ENCODE measurements around the gene CD6.

The CD6 gene

DNA sequence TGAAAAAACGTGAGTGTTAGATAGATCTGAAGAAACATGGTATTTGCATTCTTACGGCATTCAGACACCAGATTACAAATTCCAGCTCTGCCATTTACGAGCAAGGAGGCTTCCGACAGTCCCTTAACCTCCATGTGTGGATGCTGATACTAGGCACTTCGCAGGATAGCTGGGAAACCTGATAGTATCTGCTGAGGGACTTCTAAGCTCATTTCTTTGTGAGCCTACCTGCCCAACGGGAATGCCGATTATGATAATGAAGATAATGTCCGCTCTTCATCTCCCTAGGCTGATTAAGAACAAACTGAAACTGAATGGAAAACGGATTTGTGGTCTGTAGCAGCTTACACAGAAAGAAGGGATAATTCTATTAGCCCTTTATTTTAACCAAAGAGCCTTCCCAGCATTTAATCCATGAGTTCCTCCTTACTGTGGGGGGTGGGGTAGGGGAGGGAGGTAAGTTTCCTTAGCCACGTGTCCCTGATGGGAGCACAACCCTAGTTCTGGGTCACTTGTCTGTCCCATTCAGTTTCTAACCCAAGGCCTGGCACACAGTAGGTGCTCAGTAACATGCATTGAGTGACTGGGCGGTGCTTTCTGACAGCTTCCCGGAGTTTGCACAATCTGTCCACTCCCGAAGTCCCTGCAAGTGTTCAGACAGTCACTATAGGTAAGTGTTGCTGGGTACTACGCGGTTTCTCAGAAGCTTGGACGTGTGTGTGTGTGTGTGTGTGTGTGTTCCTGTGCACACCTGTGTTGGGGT, 39.2 kb downstream of the CD6 start:
- DNase-seq (ENCODE audit: low spot score) = no peak

DNA sequence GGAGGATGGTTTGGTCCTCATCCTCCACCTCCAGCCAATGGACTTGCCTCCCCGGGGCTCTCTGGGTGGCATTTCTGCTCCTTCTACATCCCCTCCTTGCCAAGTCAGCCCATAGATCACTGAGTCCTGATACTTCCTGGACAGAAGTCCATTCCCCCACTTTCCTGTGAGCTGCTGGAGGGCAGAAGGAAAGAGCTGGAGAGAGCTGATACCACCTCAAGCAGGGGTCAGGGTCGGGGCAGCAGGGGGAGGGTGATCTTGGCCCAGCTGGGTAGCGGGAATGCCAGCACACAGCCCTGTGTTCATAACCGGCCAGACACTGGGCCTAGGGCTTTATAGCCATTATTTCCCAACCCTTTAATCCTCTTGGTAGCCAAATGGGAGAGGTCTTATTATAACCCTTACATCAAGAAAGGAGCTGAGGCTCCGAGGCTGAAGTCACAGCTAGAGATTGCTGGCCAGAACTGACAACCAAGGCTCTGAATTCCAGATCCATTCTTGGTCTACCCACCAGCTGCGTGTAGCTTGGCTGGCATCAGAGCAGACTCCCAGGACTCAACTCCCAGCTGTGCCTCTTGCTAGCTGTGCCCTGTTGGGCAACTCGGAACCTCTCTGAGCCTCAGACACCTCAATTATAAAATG, 39.9 kb downstream of the CD6 start:
- DNase-seq (ENCODE audit: low spot score) = no peak

DNA sequence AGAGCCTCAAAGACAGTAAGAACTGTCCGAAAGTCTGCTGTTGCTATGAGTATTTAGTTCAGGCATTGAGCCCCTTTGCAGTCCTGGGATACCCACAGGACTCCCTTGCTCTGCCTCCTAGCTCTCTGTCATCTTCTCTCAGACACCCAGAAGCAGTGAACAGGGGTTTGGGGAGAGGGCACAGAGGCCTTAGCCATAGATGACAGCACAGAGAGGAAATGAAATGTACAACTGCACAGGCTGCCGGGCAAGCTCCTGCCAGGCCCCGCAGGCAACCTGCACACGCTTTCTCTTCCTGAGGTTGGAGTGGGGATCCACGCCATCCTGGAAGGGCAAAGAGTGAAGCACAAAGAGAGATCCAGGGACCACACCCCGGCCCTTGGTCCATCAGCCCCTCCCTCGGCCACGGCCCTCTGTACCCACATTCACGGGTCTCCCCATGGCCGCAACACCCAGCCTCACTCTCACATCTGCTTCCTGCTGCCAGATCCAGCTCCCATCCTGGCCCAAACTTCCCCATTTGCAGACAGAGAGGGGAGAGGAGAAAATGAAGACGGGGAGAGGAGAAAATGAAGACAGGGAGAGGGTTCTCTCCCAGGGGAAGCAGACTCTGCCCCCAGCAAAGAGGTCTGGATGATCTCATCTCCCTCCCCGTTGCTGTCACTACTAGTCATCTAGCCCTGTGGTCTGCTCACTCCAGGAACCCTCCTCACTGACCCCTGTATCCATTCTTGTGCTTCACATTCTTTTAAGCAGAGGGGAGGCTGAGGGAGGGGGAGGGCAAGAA, 40.7 kb downstream of the CD6 start:
- DNase-seq (ENCODE audit: low spot score) = no peak

DNA sequence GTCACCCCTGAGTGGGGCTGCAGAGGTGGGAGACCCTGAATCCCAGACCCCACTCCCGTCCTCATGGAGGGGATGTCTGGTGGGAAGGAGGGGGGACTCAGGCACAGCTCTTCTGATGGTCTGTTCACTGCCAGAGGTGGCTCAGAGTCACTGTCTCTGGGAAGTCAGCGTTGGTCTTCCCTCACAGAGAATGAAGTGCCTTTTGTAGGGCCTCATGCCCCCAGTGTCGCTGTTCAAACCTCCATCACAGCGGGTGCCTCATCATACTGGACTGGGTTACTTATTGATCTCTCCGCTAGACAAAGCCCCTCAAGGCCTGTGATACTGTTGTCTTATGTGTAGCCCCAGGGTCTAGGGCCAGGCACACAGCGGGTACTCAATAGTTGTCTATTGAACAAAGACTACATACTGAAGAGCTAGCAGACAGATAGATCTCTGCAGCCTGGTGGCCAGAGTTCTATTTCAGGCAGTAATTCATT, 41.3 kb downstream of the CD6 start:
- no peak for DNase-seq (ENCODE audit: low spot score)

DNA sequence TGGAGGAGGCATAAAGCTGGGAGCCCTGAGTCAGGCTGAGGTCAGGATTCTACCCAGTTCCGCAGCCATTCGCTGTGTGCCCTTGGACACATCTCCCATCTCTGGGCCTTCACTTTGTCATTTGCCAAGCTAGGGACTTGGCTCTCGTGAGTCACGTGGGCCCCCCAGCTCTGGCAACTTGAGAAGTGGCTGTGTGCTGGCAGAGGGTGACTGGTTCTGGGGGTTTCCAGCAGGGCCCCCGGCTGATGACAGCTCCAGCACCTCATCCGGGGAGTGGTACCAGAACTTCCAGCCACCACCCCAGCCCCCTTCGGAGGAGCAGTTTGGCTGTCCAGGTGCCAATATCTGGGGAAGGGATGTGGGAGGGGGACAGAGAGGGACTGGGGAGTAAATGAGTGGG, 46.6 kb downstream of the CD6 start:
- no peak for DNase-seq (ENCODE audit: low spot score)

DNA sequence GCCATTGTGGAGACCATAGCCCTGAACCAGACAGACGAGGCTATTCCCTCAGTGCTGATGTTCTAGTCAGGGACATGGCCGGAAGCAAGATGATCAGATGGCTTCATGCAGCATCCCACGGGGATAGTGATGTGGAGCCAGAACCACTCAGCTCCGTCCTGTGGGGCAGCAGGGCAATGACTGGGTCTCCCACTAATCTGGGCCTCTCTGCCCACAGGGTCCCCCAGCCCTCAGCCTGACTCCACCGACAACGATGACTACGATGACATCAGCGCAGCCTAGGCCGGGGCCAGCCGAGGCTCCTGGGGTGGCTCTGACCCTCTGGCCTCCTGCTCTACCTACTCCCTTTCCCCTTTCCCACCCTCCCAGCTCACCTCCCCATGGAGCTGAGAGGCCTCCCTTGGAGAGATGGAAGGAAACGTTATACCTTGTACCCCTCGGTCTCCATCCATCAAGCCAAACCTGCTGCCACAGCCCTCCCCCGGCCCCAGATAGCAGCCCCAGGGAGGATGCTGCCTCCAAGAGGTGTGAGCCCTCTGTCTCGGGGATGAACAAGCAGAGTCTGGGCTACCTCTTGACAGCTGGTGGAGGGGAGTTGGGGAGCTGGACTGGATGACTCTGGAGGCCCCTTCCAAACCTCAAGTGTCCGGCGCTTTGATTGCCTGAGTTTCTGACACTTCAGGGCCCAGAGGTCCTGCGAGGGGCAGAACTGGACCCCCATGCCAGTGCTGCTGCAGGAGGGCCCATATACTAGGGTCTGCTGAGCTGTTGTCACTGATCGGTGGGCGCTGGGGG, 47.8 kb downstream of the CD6 start:
- DNase-seq (ENCODE audit: low spot score) = no peak

DNA sequence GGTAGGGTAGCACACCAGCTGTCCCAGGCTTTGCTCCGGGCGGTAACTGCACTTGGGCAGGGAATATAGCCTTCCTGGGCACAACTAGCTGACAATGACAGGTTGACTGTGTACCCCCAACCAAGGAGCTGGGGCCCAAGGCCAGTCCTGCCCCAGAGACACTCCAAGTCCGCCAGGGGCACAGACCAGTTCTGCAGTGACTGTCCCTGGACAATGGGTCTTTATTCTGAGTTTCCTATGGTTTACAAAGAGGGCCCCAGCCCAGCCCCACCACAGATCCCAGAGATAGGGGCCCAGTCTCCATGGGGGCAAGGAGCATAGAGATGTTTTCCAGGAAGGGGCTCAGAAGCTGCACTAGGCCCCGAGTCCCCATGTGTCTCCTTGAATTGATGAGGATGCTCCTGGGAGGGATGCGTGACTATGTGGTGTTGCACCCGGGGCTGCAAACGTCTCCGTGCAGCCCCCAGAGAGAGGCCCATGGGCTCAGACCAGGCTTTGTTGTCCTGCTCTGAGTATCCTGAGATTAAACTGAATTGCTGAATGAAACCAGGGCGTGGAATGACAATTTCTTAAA, 48.4 kb downstream of the CD6 start:
- DNase-seq (ENCODE audit: low spot score) = no peak

DNA sequence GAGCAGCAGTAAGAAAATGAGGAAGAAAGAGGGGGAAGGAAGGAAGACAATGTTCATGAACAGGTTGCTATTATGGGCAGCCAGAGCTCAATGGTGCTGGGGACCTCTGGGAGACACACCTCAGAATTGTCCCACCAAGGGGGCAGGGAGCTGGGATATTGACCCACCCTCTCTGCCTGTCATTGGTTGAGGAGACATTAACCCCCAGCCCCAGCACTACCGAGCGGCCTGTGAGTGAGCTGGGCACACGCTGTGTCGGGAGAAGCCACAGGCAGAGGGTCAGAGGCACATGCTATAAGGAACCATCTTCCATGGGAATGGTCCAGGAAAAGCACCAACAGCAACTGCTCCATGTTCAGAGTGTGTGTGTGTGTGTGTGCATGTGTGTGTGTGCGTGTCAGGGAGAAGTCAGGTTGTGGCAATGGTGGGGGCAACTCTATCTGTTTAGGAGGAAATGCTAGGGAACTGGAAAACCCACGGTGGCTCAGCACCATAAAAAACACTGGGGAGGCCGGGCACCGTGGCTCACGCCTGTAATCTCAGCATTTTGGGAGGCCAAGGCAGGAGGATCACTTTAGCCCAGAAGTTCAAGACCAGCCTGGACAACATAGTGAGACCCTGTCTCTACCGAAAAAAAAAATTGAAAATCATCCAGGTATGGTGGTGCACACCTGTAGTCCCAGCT, 49.2 kb downstream of the CD6 start:
- DNase-seq (ENCODE audit: low spot score) = no peak

DNA sequence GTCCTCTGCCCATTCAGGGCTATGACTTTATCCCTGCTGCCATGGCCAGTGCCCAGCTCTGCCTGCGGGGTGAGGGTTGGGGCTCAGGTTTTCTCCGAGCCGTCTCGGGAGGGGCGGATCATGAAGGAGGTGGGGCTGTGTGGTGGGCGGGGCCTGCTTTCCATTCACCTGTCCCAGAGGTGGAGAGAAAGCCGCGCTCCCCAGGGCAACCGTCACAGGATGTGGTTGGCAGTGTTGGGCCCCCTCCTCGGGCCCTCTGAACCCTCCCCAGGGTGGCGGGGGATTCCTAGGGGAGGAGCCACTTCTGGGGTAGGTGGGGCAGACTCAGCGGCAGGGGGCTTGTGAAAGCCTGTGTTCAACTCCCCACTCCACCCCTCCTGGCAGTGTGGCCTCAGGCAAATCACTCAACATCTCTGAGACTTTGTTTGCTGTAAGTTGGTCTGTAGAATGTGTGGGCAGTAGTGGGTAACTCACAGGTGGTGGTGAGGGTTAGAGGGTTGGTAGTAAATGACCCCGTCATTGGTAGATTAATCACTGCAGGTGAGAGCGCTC, 50.3 kb downstream of the CD6 start:
- no peak for DNase-seq (ENCODE audit: low spot score)

DNA sequence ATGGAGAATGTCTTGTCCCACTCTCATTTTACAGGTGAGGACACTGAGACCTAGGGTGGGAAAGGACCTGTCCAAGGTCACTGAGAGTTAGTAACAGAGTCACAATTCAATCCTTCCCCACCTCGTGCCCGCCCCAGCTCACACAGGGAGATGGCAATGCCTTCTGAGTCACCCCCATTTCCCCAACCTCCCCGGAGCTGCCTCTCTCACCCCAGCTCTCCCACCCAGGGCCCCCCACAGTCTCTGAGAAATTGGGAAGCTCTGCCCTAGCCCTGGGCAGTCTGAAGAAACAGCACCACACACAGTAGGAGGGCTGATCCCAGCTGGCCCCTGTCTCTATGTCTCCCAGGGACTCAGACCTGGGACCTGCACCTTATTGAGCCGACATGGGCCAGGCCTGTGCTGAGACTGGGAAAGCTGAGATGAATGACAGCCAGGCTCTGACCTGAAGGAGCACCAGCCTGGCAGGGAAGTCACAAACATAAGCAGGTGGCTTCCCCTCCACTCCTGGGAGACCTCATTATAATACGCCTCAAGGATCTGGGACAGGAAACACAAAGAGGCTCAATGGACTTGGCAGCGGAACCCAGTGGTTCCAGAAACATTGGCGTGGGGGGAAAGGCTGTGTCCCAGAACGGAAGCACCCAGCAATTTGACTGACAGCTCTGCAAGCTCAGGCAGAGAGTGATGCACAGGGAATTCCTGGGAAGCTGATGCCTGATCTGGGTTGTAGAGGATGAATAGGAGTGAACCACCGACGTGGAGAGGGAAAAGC, 51.0 kb downstream of the CD6 start:
- no peak for DNase-seq (ENCODE audit: low spot score)

DNA sequence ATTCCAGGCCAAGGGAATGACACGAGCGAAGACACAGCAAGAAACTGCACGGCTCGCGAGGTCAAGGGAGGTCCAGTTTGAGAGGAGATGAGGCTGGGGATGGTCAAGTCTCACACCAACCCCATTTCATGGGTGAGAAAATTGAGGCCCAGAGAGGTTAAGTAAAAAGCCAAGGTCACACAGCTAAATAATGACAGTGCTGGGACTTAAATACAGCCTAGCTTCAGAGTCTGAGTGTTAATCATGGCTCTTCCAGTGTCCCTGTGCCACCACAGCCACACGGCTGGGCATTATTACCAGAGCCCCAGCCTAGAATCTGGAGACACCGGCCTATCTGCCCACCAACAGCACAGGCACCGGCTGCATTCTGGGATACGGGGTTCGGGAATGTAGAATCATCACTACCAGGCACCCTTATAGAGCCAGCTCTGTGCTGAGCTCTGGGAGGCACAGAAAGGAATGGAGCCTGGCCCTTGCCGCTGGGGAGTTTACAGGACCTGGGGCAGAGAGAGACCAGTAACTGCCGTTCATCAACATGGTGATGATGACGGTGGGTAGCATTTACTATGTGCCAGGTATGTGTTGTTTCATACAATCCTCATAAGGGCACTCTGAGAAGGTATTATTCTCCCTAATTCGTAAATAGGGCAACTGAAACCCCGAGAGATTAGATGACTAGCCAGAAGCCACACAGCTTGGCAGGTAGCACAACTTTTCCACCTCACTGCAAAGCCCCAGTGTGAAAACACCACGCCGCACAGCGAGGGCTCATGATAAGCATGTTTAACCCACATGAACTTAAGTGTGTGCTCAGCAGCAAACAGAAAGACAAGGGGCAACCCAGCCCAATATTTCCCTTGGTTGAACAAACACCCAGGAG, 51.8 kb downstream of the CD6 start:
- DNase-seq (ENCODE audit: low spot score) = no peak

DNA sequence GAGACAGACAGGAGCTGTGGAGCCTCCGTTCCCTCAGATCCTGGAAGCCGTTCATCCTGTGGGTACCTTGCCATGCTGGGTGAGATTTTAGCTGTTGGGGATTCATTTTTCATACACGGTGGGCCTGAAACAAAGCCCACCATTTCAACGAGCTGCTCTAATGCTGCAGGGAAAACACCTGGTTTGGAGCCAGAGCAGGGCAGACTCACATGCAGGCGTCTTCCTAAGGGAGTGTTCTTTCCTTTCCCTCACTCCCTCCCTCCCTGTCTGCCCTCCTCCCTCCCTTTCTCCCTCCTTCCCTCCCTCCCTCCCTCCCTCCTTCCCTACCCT, 52.5 kb downstream of the CD6 start:
- DNase-seq (ENCODE audit: low spot score) = no peak

DNA sequence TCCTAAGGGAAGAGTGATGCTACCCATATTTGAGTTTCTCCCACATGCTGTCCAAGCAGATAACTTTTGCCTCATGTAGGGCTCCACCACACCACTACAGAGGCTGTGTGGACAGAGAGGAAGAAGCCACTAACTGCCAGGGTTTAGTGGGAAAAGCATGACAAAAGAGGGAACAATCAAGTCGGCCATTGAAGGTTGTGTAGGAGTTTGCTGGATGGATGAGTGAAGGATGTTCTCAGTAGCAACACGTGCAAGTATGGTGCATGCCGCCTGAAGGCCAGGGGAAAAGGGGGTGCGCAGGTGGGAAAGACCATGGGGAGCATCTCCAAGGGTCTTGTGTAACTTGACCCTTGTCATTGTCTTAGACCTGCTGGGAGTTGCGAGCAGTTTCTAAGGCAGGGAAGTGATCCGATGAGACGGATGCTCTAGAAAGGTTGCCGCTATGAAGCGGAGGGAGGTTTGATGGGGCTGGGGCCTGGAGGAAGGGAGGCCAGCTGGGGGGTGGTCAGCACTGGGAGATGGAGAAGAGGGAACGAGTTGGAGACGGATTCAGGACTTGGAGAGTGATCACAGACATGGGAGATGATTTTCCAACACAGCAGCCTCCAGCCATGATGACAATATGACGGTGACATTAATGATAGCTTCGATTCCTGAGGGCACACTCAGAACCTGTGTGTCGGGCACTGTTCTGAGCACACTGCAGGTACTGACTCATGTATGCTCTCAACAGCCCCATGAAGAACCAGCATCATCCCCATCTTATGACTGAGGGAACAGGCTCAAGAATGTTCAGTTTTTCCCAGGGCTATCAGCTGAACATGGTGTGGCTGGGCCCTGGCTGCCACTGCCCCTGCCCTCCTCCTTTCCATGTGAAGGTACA, 53.7 kb downstream of the CD6 start:
- no peak for DNase-seq (ENCODE audit: low spot score)

DNA sequence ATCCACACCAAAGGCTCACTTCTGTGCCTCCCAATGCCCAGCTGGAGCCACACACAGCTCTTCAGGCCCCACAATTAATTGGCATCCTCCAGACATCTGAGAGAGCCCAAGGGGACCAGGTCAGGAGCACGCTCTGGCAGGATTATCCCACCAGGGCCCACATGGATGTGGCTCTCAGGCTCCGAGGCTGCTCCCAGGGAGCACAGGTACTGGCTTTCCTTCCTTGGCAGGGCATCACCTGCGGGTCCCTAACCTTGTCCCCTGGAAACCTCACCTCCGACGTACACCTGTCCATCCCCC, 54.3 kb downstream of the CD6 start:
- no peak for DNase-seq (ENCODE audit: low spot score)

DNA sequence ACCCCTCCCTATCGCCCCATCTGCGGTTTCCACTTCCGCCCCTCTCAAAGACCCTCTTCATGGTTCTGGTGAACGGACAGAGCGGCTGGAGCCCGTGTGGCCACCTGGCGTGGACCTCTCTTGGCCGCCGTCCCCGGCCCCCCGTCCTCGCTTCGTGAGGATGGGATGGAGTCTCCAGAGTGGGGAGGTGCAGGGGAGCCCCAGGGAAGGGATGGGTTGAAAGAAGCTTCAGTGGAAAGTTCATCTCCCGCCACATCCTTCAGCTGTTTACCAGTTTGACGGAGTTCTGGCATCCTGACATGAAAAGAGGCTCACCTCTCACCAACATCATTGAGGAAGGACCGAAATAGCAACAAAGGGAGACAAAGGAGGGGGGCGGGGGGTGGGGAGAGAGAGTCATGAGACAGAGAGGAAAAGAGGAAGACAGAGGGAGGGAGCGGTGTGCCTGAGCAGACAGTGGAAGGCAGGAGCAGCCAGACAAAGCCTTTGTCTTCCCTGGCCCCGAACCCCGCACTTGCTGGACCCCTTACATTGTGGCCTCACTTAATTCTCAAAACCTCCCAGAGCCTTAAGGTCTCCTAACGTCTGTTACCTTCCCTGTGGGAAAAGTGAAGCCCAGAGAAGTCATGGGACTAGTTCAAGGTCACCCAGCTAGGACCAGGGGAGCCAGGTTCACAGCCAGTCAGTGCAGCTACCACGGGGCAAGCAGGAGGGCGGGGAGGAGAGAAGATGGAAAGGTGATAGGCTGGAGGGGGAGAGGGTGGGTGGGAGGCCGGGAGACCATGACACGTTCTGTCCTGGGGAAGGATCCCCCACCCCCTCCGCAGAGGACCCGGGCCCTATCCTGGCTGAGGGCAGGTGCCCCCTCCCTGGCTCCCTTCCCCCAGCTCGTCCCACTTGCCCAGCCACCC, 54.9 kb downstream of the CD6 start:
- DNase-seq (ENCODE audit: low spot score) = no peak

DNA sequence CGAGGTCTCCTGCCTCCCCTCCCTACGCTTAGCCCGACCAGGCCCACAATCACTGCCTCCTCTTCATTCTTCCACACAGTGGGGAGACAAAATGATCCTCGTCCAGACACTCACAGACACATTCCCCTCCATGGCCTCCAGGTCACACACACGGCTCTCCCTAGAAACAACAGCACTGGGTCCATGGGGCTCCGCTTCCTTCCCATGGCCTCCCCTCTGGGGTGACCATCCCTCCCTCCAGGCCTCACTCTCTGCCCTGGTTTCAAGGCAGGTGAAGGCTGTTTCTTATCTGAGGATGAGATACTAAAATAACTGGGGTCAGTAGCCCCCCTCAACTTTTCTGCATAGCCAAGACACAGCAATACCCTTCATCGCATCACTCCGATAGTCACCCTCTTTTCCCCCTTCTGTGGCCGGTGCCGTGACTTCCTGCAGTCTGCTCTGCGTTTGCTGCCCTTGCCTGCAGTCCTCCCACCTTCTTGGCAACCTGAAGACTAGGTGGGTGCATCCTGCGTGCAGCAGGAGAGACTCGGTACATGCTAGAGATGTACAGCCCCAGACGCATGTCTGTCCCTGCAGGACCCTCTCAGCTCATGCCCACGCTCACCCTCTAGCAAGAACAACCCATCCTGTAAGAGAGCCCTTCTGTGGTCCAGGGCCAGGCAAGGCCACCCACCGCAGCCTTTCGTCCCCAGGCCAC, 55.8 kb downstream of the CD6 start:
- no peak for DNase-seq (ENCODE audit: low spot score)

Data from hepatic stellate cell (primary cell).